T-cell (primary cell): ENCODE results near the gene JADE2. TPM values are rescaled to one million over a fixed set of nuclear protein-coding genes. Genes with fewer than 3 reads are reported as not detected.
A peak's percentile ranks its signal among the peaks of the same experiment; 100 is the strongest.

Experiments used
- ATAC-seq, 4 experiments: fragments of 200-7000 bp in 3 of 4; fragments of 150-1000 bp in 1 of 4; cut with Tn5 transposase; replicated peaks in 1 of 4; 1 replicate in 3 of 4; 2 replicates in 1 of 4; pipeline ENCODE4 v1.10.0; 2021; ENCODE audit warnings: moderate library complexity in 3 of 4, mild to moderate bottlenecking in 2 of 4, moderate number of reproducible peaks in 1 of 4
- CTCF ChIA-PET, 2 donors: fragments of 300-600 bp; sonication (Branson Sonifier 250); formaldehyde crosslinking; loops; one replicate each; lab custom pipeline; 2022; ENCODE audit warnings: antibody characterized with exemption in 2 of 2; lab: Charles Lee
- POLR2A ChIA-PET, 2 donors: fragments of 300-600 bp; sonication (Branson Sonifier 250); formaldehyde crosslinking; loops; one replicate each; lab custom pipeline; 2022; ENCODE audit warnings: antibody characterized with exemption in 2 of 2; lab: Charles Lee
- DNase-seq, 35 experiments: peaks; one replicate each; pipeline versions ENCODE4 v3.0.0 to v3.0.0-alpha.2; 2013 to 2023
- H3K27ac ChIP-seq: one replicate; pipeline ENCODE4 v1.5.1; 2013; ENCODE audit warnings: low read length
- H3K27me3 ChIP-seq, 2 experiments: replicated peaks in 1 of 2; 1 replicate in 1 of 2; 2 replicates in 1 of 2; pipeline versions ENCODE4 v1.6.1 to v1.7.0; 2013; ENCODE audit warnings: low read length in 1 of 2, mixed read lengths in 1 of 2; ENCODE audit not compliant: control insufficient read depth in 2 of 2, insufficient read depth in 2 of 2; ENCODE audit errors: extremely low read depth in 1 of 2
- H3K36me3 ChIP-seq, 2 donors: 1 replicate in 1 of 2; 2 replicates in 1 of 2; pipeline versions ENCODE4 v1.6.1 to v1.7.0; 2013; ENCODE audit warnings: low read length in 1 of 2; ENCODE audit not compliant: control insufficient read depth in 2 of 2, insufficient read depth in 1 of 2; ENCODE audit errors: extremely low read depth in 1 of 2
- H3K4me1 ChIP-seq, 2 experiments: 1 replicate in 1 of 2; 2 replicates in 1 of 2; pipeline versions ENCODE4 v1.6.1 to v1.7.0; 2013; ENCODE audit warnings: low read length in 2 of 2, mixed read lengths in 1 of 2; ENCODE audit not compliant: insufficient read depth in 2 of 2, control insufficient read depth in 1 of 2; ENCODE audit errors: extremely low read depth in 1 of 2
- H3K4me3 ChIP-seq, 2 donors: 1 replicate in 1 of 2; 2 replicates in 1 of 2; pipeline versions ENCODE4 v1.5.1 to v1.7.0; 2013; ENCODE audit warnings: mild to moderate bottlenecking in 2 of 2, low read length in 1 of 2, moderate library complexity in 1 of 2; ENCODE audit not compliant: control insufficient read depth in 1 of 2; ENCODE audit errors: extremely low read depth in 1 of 2
- H3K9me3 ChIP-seq: 2 replicates; pipeline ENCODE4 v1.7.0; 2013
- H3K27ac Mint-ChIP-seq, 2 donors: one replicate each; pipeline ENCODE4 v1.8.0; 2020 to 2021; ENCODE audit warnings: mild to moderate bottlenecking in 2 of 2, mixed read lengths in 2 of 2
- H3K27me3 Mint-ChIP-seq, 2 donors: one replicate each; pipeline ENCODE4 v1.8.0; 2021 to 2022; ENCODE audit warnings: mixed read lengths in 2 of 2
- H3K36me3 Mint-ChIP-seq: one replicate; pipeline ENCODE4 v1.8.0; 2021; ENCODE audit warnings: mixed read lengths
- H3K4me1 Mint-ChIP-seq, 3 donors: one replicate each; pipeline ENCODE4 v1.8.0; 2020 to 2022; ENCODE audit warnings: mixed read lengths in 3 of 3, mild to moderate bottlenecking in 1 of 3
- H3K4me3 Mint-ChIP-seq, 3 donors: one replicate each; pipeline ENCODE4 v1.8.0; 2020 to 2022; ENCODE audit warnings: mild to moderate bottlenecking in 3 of 3, mixed read lengths in 3 of 3, moderate library complexity in 3 of 3
- H3K9me3 Mint-ChIP-seq, 3 donors: one replicate each; pipeline ENCODE4 v1.8.0; 2020 to 2022; ENCODE audit warnings: mixed read lengths in 3 of 3
- WGBS: methylation state at CpG from one replicate; pipeline ENCODE4 v1.1.5; 2013; ENCODE audit warnings: missing lambda C conversion rate; ENCODE audit not compliant: insufficient coverage; 5-methylcytosine and 5-hydroxymethylcytosine counted together
- total RNA-seq, 35 experiments: library from RNA in 6 of 35; stranded (reverse) in 6 of 35; fragments of 120-200 nt in 1 of 35; gene quantifications; one replicate each; pipeline versions ENCODE4 v1.2.1 to v1.2.4 and lab custom pipeline; 2013 to 2026

The JADE2 gene
- 100 to 1,000 TPM; 163 to 263 (median 239) TPM for total RNA-seq
- total RNA-seq (2013) = 122 TPM
- total RNA-seq (lab: John Stamatoyannopoulos, UW) = 61.4 to 382 (median 219) reads per million in 29 experiments

DNA sequence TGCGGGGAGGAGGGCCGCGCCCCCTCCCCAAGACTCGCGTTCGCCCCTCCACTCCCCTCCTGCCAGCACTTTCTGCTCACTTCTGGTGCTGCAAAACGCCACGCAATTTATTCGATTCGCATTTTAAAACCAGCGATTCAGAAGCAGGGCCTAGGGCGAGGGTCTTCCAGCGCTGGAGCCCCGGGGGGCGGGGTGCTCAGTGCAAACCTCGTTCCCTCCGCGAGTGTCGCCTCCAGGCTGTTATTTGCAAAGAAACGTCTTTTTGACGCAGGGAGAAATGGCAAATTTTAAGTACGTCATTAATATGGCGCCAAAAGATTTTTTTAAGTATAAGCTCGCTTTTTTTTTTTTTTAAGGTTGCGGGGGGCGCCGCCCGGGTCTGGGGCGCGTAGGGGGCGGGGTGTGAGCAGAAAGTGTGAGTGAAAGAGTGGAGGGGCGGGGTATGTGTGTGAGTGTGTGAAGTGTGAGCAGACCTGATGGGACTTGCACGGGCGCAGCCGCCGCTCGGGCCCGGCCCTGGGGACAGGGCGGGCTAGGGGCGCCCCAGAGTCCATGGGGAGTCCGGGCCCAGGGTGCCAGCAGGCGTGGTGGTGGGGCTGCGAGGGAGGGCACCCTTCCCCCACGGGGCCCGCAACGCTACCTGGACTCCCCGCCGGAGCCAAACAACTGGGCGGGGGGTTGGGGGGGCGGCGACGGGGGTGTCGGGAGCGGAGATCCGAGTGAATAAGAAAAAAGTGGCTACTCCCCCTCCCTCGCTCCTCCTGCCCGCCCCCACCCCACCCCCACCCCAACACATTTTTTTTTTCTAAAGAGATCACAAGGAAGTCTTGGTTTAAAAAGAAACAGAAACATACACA lies at the start of gene JADE2:
JADE2 (plus strand) TSS at position 845 of the 857 bp plus-strand sequence. CDS start 10,188 bp downstream, outside the sequence.
- no peaks in the 10 kb centered on the region for H3K9me3 ChIP-seq
- Mint-ChIP-seq H3K27ac (peak within 1 kb of the TSS; percentile 99 to 100), H3K27me3 (no peaks in the 10 kb centered on the region), H3K36me3 (no peaks in the 10 kb centered on the region), H3K9me3 (no peaks in the 10 kb centered on the region), H3K4me3 (peak within 1 kb of the TSS; percentile 87 to 99 (median 97)), H3K4me1 (peaks cover 30 to 36% (median 33%) of the 10 kb centered on the region in 3 donors)
- WGBS = 0% methylated on average over 31 of the region's 57 CpGs
- peak; percentile 53 to 71 (median 56) for ATAC-seq
- POLR2A ChIA-PET = interaction anchor here (0.6 to 1.4 kb wide), 9 partner anchors 22 to 1116 kb away, joined by 3 to 11 read pairs (median 6); partner anchors contain the start of genes CDKN2AIPNL (in 1 of the 2), PPP2CA (in 1 of the 2), SKP1 (in 1 of the 2) and UBE2B (in 1 of the 2)
- peaks cover 15 to 39% of the 10 kb centered on the region in 2 experiments for H3K4me1 ChIP-seq
- H3K4me3 ChIP-seq = peak within 1 kb of the TSS; percentile 93 to 95
- H3K27ac ChIP-seq = peak within 1 kb of the TSS; percentile 97
- H3K36me3 ChIP-seq = peaks cover 0 to 4% of the 10 kb centered on the region in 2 donors
- H3K27me3 ChIP-seq = no peaks in the 10 kb centered on the region
- CTCF ChIA-PET = interaction anchor here (0.6 to 1.9 kb wide), 20 partner anchors 10 to 516 kb away, joined by 3 to 9 read pairs (median 4); partner anchors contain the start of genes CDKN2AIPNL (in 2 of the 2) and CAMLG (in 1 of the 2)
- DNase-seq = peak; percentile 80 to 93 (median 85)

- Mint-ChIP-seq H3K4me1 (no peaks in the 10 kb centered on the region), H3K4me3 (no peak overlapping the region), H3K27ac (no peak overlapping the region), H3K36me3 (peaks cover 3% of the 10 kb centered on the region), H3K9me3 (peaks cover 0 to 7% (median 0%) of the 10 kb centered on the region in 3 donors), H3K27me3 (peaks cover 0 to 2% of the 10 kb centered on the region in 2 donors)
- no peak overlapping the region for H3K27ac ChIP-seq
- DNase-seq = no peak
- POLR2A ChIA-PET = no interaction called here
- H3K4me1 ChIP-seq = no peaks in the 10 kb centered on the region
- H3K27me3 ChIP-seq = peaks cover 0 to 3% of the 10 kb centered on the region in 2 experiments
- no peak for ATAC-seq
- H3K36me3 ChIP-seq = no peaks in the 10 kb centered on the region
- WGBS = 67% methylated on average over 1 of the region's 14 CpGs
- CTCF ChIA-PET = interaction anchor here in 1 of 2 donors (0.6 kb wide), 1 partner anchor 16 kb away, joined by 3 read pairs; no protein-coding TSS in a partner anchor
- H3K4me3 ChIP-seq = no peak overlapping the region
- no peaks in the 10 kb centered on the region for H3K9me3 ChIP-seq
Observed at GRCh38 chr5:134477462-134478245, 47.8 kb upstream of the JADE2 start.

DNA sequence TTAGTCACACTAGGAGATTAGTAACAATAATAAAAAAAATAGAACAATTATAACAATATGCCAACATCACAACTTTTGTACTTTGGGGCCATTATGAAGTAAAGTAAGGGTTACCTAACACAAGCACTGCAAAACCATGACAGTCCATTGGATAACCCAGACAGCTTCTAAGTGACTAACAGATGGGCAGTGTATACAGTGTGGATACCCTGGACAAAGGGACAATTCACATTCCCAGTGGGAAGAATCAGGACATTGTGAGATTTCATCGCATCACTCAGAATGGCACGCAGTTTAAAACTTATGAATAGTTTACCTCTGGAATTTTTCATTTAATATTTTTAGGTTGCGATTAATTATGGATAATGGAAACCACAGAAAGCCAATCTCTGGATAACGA lies 45.6 kb upstream of the JADE2 start:
- H3K27me3 ChIP-seq = peaks cover 0 to 3% of the 10 kb centered on the region in 2 experiments
- ChIA-PET CTCF (no interaction called here), POLR2A (no interaction called here)
- H3K4me1 ChIP-seq = no peaks in the 10 kb centered on the region
- Mint-ChIP-seq H3K4me3 (no peak overlapping the region), H3K9me3 (no peaks in the 10 kb centered on the region), H3K27me3 (peaks cover 0 to 2% of the 10 kb centered on the region in 2 donors), H3K4me1 (no peaks in the 10 kb centered on the region), H3K36me3 (no peaks in the 10 kb centered on the region), H3K27ac (no peak overlapping the region)
- no peak for ATAC-seq
- no CpG with 5 or more reads among the region's 4 CpGs for WGBS
- H3K4me3 ChIP-seq = no peak overlapping the region
- no peak overlapping the region for H3K27ac ChIP-seq
- no peaks in the 10 kb centered on the region for H3K9me3 ChIP-seq
- no peaks in the 10 kb centered on the region for H3K36me3 ChIP-seq
- no peak for DNase-seq

DNA sequence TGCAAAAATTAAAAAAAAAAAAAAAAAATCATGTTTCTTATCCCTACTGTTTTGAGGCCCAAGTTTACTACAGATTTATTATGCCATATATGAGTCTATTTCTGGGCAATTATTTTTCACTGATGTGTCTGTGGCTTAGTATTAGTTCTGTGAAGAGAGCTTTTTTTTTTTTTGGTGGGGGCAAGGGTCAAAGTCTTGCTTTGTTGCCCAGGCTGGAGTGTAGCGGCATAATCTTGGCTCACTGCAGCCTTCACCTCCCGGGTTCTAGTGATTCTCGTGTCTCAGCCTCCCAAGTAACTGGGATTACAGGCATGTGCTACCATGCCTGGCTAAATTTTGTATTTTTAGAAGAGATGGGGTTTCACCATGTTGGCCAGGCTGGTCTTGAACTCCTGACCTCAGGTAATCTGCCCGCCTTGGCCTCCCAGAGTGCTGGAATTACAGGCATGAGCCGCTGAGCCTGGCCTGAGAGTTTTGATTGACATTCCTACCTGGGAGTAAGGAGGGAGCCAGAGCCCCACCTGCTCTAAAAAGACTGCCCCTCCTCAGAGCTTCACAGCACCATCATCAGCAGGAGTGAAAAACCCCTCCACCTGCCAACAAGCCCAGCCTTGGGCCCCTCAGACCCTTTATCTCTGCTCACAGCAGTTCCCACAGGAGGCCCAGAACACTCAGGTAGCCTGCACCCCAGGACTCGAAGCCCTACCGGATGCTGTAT lies 36.1 kb upstream of the JADE2 start:
- Mint-ChIP-seq H3K9me3 (peaks cover 0 to 9% (median 0%) of the 10 kb centered on the region in 3 donors), H3K27ac (no peak overlapping the region), H3K36me3 (no peaks in the 10 kb centered on the region), H3K27me3 (no peaks in the 10 kb centered on the region), H3K4me3 (no peak overlapping the region), H3K4me1 (peaks cover 0 to 6% (median 0%) of the 10 kb centered on the region in 3 donors)
- DNase-seq (no peak), ATAC-seq (no peak)
- ChIA-PET CTCF (interaction anchor here in 1 of 2 donors (0.6 kb wide), 1 partner anchor 1077 kb away, joined by 3 read pairs; no protein-coding TSS in a partner anchor), POLR2A (interaction anchor here in 1 of 2 donors (0.6 to 0.7 kb wide), 2 partner anchors 12 to 263 kb away, joined by 3 to 7 read pairs; partner anchors contain the start of gene PPP2CA)
- Histone ChIP-seq H3K36me3 (no peaks in the 10 kb centered on the region), H3K27ac (no peak overlapping the region), H3K27me3 (peaks cover 0 to 3% of the 10 kb centered on the region in 2 experiments), H3K4me3 (no peak overlapping the region), H3K4me1 (no peaks in the 10 kb centered on the region), H3K9me3 (no peaks in the 10 kb centered on the region)
- WGBS = 87% methylated on average over 4 of the region's 7 CpGs

GRCh38 chr5:134490255-134490924 lies 35.1 kb upstream of the JADE2 start:
- Histone ChIP-seq H3K27ac (no peak overlapping the region), H3K4me1 (no peaks in the 10 kb centered on the region), H3K4me3 (no peak overlapping the region), H3K9me3 (no peaks in the 10 kb centered on the region), H3K36me3 (no peaks in the 10 kb centered on the region), H3K27me3 (peaks cover 0 to 3% of the 10 kb centered on the region in 2 experiments)
- Mint-ChIP-seq H3K4me1 (peaks cover 0 to 6% (median 0%) of the 10 kb centered on the region in 3 donors), H3K27ac (no peak overlapping the region), H3K4me3 (no peak overlapping the region), H3K36me3 (no peaks in the 10 kb centered on the region), H3K27me3 (no peaks in the 10 kb centered on the region), H3K9me3 (peaks cover 0 to 4% (median 0%) of the 10 kb centered on the region in 3 donors)
- 92% methylated on average over 9 of the region's 9 CpGs for WGBS
- ChIA-PET CTCF (no interaction called here), POLR2A (interaction anchor here in 1 of 2 donors (0.5 kb wide), 1 partner anchor 91 kb away, joined by 7 read pairs; no protein-coding TSS in a partner anchor)
- DNase-seq (no peak), ATAC-seq (no peak)
